ENCODE measurements around the gene ZBTB20.

ZBTB20 gene

DNA sequence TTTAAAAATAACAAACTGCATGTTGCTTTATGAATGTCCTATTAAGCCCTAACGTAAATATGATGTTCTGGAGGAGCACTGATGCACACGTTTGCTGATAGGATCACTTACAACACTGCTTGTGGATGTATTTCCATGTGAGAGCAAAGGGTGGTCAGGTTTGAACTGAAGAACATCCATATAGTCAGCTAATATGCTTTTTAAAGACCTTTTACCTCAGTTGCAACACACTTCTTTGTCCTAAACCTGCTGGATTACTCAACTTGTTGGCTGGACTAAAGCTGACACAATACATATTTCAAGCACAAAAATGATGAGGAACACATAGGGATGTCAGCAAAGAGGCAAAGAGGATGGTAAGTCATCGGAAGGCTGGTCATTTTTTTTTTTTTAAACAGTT is 666.6 kb downstream of the ZBTB20 start:
- H3K27ac Mint-ChIP-seq, result no peak overlapping the region
- no peak overlapping the region for H3K4me3 Mint-ChIP-seq
- H3K36me3 Mint-ChIP-seq (ENCODE audit: low read depth), result no peaks in the 10 kb centered on the region
- H3K9me3 Mint-ChIP-seq, result no peaks in the 10 kb centered on the region
- H3K27me3 Mint-ChIP-seq (ENCODE audit: low read depth), result no peaks in the 10 kb centered on the region
- no peak for DNase-seq (ENCODE audit: low spot score)
- H3K4me1 Mint-ChIP-seq (ENCODE audit: low read depth), result peaks cover 10% of the 10 kb centered on the region

DNA sequence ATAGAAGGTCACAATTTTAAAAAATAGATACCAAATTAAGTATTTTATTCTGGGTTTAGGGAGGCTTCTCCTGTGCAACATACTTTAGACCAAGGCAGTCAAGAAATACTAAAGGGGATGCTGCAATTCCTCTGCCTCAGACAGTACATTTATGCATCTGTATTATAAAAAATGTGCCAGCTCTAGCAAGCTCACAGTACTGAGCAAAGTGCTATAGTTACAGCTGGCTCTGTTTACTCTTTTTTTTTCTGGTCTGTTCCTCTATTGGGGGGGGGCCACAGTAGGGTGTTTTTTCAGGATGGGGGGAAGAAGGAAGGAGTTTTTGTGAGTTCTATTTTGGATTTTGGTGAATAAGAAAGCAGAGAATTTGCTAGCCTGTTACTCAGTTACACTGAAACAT is 668.3 kb downstream of the ZBTB20 start:
- H3K27ac Mint-ChIP-seq, result no peak overlapping the region
- H3K36me3 Mint-ChIP-seq (ENCODE audit: low read depth), result no peaks in the 10 kb centered on the region
- H3K4me3 Mint-ChIP-seq, result no peak overlapping the region
- no peaks in the 10 kb centered on the region for H3K9me3 Mint-ChIP-seq
- no peaks in the 10 kb centered on the region for H3K27me3 Mint-ChIP-seq (ENCODE audit: low read depth)
- no peak for DNase-seq (ENCODE audit: low spot score)
- peaks cover 10% of the 10 kb centered on the region for H3K4me1 Mint-ChIP-seq (ENCODE audit: low read depth)

DNA sequence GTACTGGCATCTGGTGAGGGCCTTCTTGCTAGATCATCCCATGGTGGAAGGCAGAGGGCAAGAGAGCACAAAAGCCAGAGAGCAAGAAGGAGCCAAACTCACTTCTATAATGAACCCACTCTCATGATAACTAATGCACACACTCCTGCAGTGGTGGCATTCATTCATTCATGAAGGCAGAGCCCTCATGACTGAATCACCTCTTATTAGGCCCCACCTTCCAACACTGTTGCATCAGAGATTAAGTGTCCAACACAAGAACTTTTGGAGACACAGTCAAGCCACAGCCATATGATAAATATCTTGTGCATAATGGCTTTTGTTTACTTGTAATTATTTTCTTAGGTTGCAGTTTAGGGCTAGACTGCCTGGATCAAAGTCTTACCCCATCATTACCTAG is 670.6 kb downstream of the ZBTB20 start:
- Mint-ChIP-seq H3K27me3 (ENCODE audit: low read depth) (no peaks in the 10 kb centered on the region), H3K36me3 (ENCODE audit: low read depth) (no peaks in the 10 kb centered on the region), H3K4me3 (no peak overlapping the region), H3K9me3 (no peaks in the 10 kb centered on the region), H3K4me1 (ENCODE audit: low read depth) (peaks cover 6% of the 10 kb centered on the region), H3K27ac (no peak overlapping the region)
- no peak for DNase-seq (ENCODE audit: low spot score)

GRCh38 chr3:114471478-114471877 is 675.6 kb downstream of the ZBTB20 start:
- Mint-ChIP-seq H3K4me1 (ENCODE audit: low read depth) (no peaks in the 10 kb centered on the region), H3K4me3 (no peak overlapping the region), H3K27me3 (ENCODE audit: low read depth) (peaks cover 7% of the 10 kb centered on the region), H3K36me3 (ENCODE audit: low read depth) (no peaks in the 10 kb centered on the region), H3K27ac (no peak overlapping the region), H3K9me3 (no peaks in the 10 kb centered on the region)
- DNase-seq (ENCODE audit: low spot score), result no peak

- Mint-ChIP-seq H3K4me1 (ENCODE audit: low read depth) (no peaks in the 10 kb centered on the region), H3K36me3 (ENCODE audit: low read depth) (no peaks in the 10 kb centered on the region), H3K9me3 (no peaks in the 10 kb centered on the region), H3K27ac (no peak overlapping the region), H3K4me3 (no peak overlapping the region), H3K27me3 (ENCODE audit: low read depth) (peaks cover 7% of the 10 kb centered on the region)
- DNase-seq (ENCODE audit: low spot score), result no peak
Measured at GRCh38 chr3:114469070-114469469, 678.0 kb downstream of the ZBTB20 start.

DNA sequence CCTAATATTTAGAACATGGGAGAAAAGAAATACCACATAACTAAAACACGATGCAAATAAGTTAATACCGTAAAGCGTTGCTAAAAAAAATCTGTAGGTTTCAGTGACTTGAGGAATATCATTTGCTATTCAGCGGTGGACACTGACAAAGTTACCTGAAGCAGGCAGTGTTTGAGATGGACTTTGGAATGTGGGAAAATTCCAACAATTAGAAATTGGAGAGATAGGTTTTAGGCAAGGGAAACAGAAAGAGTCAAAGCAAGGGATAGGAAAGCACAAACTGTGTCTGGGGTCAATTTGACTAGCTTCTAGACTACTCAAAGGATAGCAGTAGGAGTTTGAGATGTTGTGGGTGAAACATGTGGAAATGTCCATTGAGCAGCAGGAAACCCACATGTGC is 680.3 kb downstream of the ZBTB20 start:
- Mint-ChIP-seq H3K27me3 (ENCODE audit: low read depth) (peaks cover 7% of the 10 kb centered on the region), H3K4me1 (ENCODE audit: low read depth) (no peaks in the 10 kb centered on the region), H3K4me3 (no peak overlapping the region)

GRCh38 chr3:114466251-114466650 is 680.8 kb downstream of the ZBTB20 start:
- H3K9me3 Mint-ChIP-seq, result no peaks in the 10 kb centered on the region
- no peak overlapping the region for H3K27ac Mint-ChIP-seq
- peaks cover 7% of the 10 kb centered on the region for H3K27me3 Mint-ChIP-seq (ENCODE audit: low read depth)

More for the DNA sequence above, 680.3 kb downstream of the ZBTB20 start:
- no peak for DNase-seq (ENCODE audit: low spot score)
- no peaks in the 10 kb centered on the region for H3K9me3 Mint-ChIP-seq
- no peak overlapping the region for H3K27ac Mint-ChIP-seq
- no peaks in the 10 kb centered on the region for H3K36me3 Mint-ChIP-seq (ENCODE audit: low read depth)

DNA sequence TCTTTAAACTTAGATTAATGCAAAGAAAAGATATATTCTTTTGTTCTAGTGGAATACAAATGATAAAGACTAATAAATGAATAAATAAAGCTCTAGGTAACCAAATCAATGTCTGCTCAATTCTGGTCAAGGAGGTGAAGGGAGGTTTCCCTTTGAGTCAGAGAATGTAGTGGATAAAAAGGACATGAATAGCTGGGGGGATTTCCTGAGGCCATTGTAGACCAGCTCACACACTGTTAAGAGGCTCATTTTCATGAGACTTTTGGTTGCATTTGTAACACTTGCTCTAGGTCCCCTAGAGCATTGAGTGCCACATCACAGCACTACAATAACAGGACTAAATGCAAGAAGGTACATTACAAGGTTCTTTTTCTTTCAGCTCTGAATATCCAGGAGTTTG is 682.5 kb downstream of the ZBTB20 start:
- Mint-ChIP-seq H3K27ac (no peak overlapping the region), H3K9me3 (no peaks in the 10 kb centered on the region), H3K4me1 (ENCODE audit: low read depth) (no peaks in the 10 kb centered on the region), H3K4me3 (no peak overlapping the region), H3K36me3 (ENCODE audit: low read depth) (no peaks in the 10 kb centered on the region), H3K27me3 (ENCODE audit: low read depth) (peaks cover 6% of the 10 kb centered on the region)
- no peak for DNase-seq (ENCODE audit: low spot score)

More at GRCh38 chr3:114466251-114466650, 680.8 kb downstream of the ZBTB20 start:
- no peak for DNase-seq (ENCODE audit: low spot score)
- no peaks in the 10 kb centered on the region for H3K36me3 Mint-ChIP-seq (ENCODE audit: low read depth)
- no peak overlapping the region for H3K4me3 Mint-ChIP-seq
- no peaks in the 10 kb centered on the region for H3K4me1 Mint-ChIP-seq (ENCODE audit: low read depth)

- Mint-ChIP-seq H3K27me3 (ENCODE audit: low read depth) (peaks cover 3% of the 10 kb centered on the region), H3K4me3 (no peak overlapping the region), H3K9me3 (no peaks in the 10 kb centered on the region), H3K36me3 (ENCODE audit: low read depth) (no peaks in the 10 kb centered on the region), H3K4me1 (ENCODE audit: low read depth) (no peaks in the 10 kb centered on the region), H3K27ac (no peak overlapping the region)
- DNase-seq (ENCODE audit: low spot score), result no peak
Measured at GRCh38 chr3:114462750-114463149, 684.3 kb downstream of the ZBTB20 start.

GRCh38 chr3:114460459-114460858 is 686.6 kb downstream of the ZBTB20 start:
- H3K4me1 Mint-ChIP-seq (ENCODE audit: low read depth), result no peaks in the 10 kb centered on the region
- H3K27ac Mint-ChIP-seq, result no peak overlapping the region
- H3K4me3 Mint-ChIP-seq, result no peak overlapping the region
- no peaks in the 10 kb centered on the region for H3K36me3 Mint-ChIP-seq (ENCODE audit: low read depth)
- DNase-seq (ENCODE audit: low spot score), result no peak
- no peaks in the 10 kb centered on the region for H3K27me3 Mint-ChIP-seq (ENCODE audit: low read depth)
- H3K9me3 Mint-ChIP-seq, result no peaks in the 10 kb centered on the region

- no peak for DNase-seq (ENCODE audit: low spot score)
- no peaks in the 10 kb centered on the region for H3K4me1 Mint-ChIP-seq (ENCODE audit: low read depth)
- H3K9me3 Mint-ChIP-seq, result no peaks in the 10 kb centered on the region
- no peak overlapping the region for H3K4me3 Mint-ChIP-seq
- no peak overlapping the region for H3K27ac Mint-ChIP-seq
- H3K36me3 Mint-ChIP-seq (ENCODE audit: low read depth), result no peaks in the 10 kb centered on the region
- H3K27me3 Mint-ChIP-seq (ENCODE audit: low read depth), result peaks cover 6% of the 10 kb centered on the region
Measured at GRCh38 chr3:114456742-114457141, 690.3 kb downstream of the ZBTB20 start.

DNA sequence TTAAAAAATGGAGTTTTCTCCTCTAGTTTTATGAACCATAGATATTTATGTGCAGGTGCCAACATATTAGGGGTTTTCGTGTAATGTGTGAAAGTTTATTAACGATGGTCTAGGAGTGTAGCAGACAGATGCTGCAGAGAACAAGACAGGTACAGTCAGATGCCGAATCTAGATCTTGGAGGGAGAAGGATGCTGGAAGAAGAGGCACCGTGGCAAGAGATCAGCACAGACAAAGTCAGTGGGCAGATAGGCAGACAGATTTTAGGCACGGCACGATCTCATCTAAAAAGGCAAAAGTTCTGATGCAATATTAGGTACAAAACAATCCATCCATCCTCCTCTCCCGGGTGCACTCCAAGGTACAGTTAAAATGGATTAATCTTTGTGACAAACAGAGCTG is 691.7 kb downstream of the ZBTB20 start:
- peaks cover 6% of the 10 kb centered on the region for H3K27me3 Mint-ChIP-seq (ENCODE audit: low read depth)
- H3K4me3 Mint-ChIP-seq, result no peak overlapping the region
- no peaks in the 10 kb centered on the region for H3K4me1 Mint-ChIP-seq (ENCODE audit: low read depth)
- DNase-seq (ENCODE audit: low spot score), result no peak
- no peaks in the 10 kb centered on the region for H3K36me3 Mint-ChIP-seq (ENCODE audit: low read depth)
- H3K27ac Mint-ChIP-seq, result no peak overlapping the region
- no peaks in the 10 kb centered on the region for H3K9me3 Mint-ChIP-seq

- no peak overlapping the region for H3K27ac Mint-ChIP-seq
- no peaks in the 10 kb centered on the region for H3K36me3 Mint-ChIP-seq (ENCODE audit: low read depth)
- H3K27me3 Mint-ChIP-seq (ENCODE audit: low read depth), result peaks cover 6% of the 10 kb centered on the region
- H3K9me3 Mint-ChIP-seq, result no peaks in the 10 kb centered on the region
- no peaks in the 10 kb centered on the region for H3K4me1 Mint-ChIP-seq (ENCODE audit: low read depth)
- H3K4me3 Mint-ChIP-seq, result no peak overlapping the region
- DNase-seq (ENCODE audit: low spot score), result no peak
Measured at GRCh38 chr3:114454551-114455251, 692.4 kb downstream of the ZBTB20 start.

- peaks cover 8% of the 10 kb centered on the region for H3K27me3 Mint-ChIP-seq (ENCODE audit: low read depth)
- no peak overlapping the region for H3K27ac Mint-ChIP-seq
- no peaks in the 10 kb centered on the region for H3K36me3 Mint-ChIP-seq (ENCODE audit: low read depth)
- H3K4me1 Mint-ChIP-seq (ENCODE audit: low read depth), result no peaks in the 10 kb centered on the region
- H3K9me3 Mint-ChIP-seq, result no peaks in the 10 kb centered on the region
- no peak for DNase-seq (ENCODE audit: low spot score)
- no peak overlapping the region for H3K4me3 Mint-ChIP-seq
Measured at GRCh38 chr3:114453361-114453780, 693.7 kb downstream of the ZBTB20 start.

DNA sequence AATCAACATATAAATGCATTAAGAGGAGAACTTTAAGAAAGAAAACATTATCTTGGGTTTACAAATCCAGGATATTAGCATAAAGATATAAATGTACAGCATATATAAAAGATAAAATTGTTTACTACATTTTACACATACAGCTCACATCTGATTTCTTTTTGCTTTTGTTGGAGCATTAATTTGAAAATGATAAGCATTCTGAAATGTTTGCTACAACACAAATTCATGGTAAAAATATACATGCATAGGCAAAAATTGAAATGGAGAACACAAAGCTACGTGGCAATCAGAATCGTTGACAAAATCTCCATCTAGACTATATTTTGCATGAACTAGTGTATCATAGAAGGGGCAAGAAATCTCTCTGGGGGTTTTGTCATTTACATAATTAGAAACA is 694.2 kb downstream of the ZBTB20 start:
- no peaks in the 10 kb centered on the region for H3K36me3 Mint-ChIP-seq (ENCODE audit: low read depth)
- no peaks in the 10 kb centered on the region for H3K9me3 Mint-ChIP-seq
- no peak for DNase-seq (ENCODE audit: low spot score)
- H3K27ac Mint-ChIP-seq, result no peak overlapping the region
- H3K4me3 Mint-ChIP-seq, result no peak overlapping the region
- no peaks in the 10 kb centered on the region for H3K4me1 Mint-ChIP-seq (ENCODE audit: low read depth)
- peaks cover 8% of the 10 kb centered on the region for H3K27me3 Mint-ChIP-seq (ENCODE audit: low read depth)

All from T-helper 2 cell treated with Interferon-gamma antibody and Interleukin-4, amounts not matched to agents 5 μg/mL and 100 μg/mL, for 36 hours (primary cell).